ENCODE results near the gene IBA57.

Gene IBA57

GRCh38 chr1:228205526-228206436 is 40.2 kb downstream of the IBA57 start:
- Mint-ChIP-seq H3K9me3 (no peaks in the 10 kb centered on the region), H3K27me3 (peaks cover 13% of the 10 kb centered on the region), H3K4me1 (ENCODE audit: low read depth) (no peaks in the 10 kb centered on the region), H3K4me3 (no peak overlapping the region), H3K36me3 (ENCODE audit: low read depth) (no peaks in the 10 kb centered on the region), H3K27ac (no peak overlapping the region)

GRCh38 chr1:228206582-228207351 is 41.2 kb downstream of the IBA57 start:
- H3K9me3 Mint-ChIP-seq, result no peaks in the 10 kb centered on the region
- no peaks in the 10 kb centered on the region for H3K36me3 Mint-ChIP-seq (ENCODE audit: low read depth)
- no peaks in the 10 kb centered on the region for H3K4me1 Mint-ChIP-seq (ENCODE audit: low read depth)
- no peak overlapping the region for H3K4me3 Mint-ChIP-seq
- H3K27ac Mint-ChIP-seq, result no peak overlapping the region
- peaks cover 13% of the 10 kb centered on the region for H3K27me3 Mint-ChIP-seq

- H3K27ac Mint-ChIP-seq, result no peak overlapping the region
- H3K9me3 Mint-ChIP-seq, result no peaks in the 10 kb centered on the region
- H3K4me3 Mint-ChIP-seq, result no peak overlapping the region
- no peaks in the 10 kb centered on the region for H3K36me3 Mint-ChIP-seq (ENCODE audit: low read depth)
- no peaks in the 10 kb centered on the region for H3K4me1 Mint-ChIP-seq (ENCODE audit: low read depth)
- H3K27me3 Mint-ChIP-seq, result peaks cover 13% of the 10 kb centered on the region
Observed at GRCh38 chr1:228207381-228207810, 41.8 kb downstream of the IBA57 start.

- peaks cover 9% of the 10 kb centered on the region for H3K27me3 Mint-ChIP-seq
- H3K4me3 Mint-ChIP-seq, result no peak within 1 kb of the TSS
- H3K9me3 Mint-ChIP-seq, result no peaks in the 10 kb centered on the region
- H3K4me1 Mint-ChIP-seq (ENCODE audit: low read depth), result no peaks in the 10 kb centered on the region
- no peaks in the 10 kb centered on the region for H3K36me3 Mint-ChIP-seq (ENCODE audit: low read depth)
- no peak within 1 kb of the TSS for H3K27ac Mint-ChIP-seq
Observed at GRCh38 chr1:228207851-228208821, 42.5 kb downstream of the IBA57 start, which contains the start of gene OBSCN. Gene OBSCN, plus strand, starts transcription at chr1:228208044. Its CDS starts 3,740 bp downstream, at chr1:228211784.

- H3K27ac Mint-ChIP-seq, result no peak overlapping the region
- H3K9me3 Mint-ChIP-seq, result no peaks in the 10 kb centered on the region
- no peak overlapping the region for H3K4me3 Mint-ChIP-seq
- H3K27me3 Mint-ChIP-seq, result peaks cover 8% of the 10 kb centered on the region
- H3K4me1 Mint-ChIP-seq (ENCODE audit: low read depth), result no peaks in the 10 kb centered on the region
- no peaks in the 10 kb centered on the region for H3K36me3 Mint-ChIP-seq (ENCODE audit: low read depth)
Observed at GRCh38 chr1:228208831-228209551, 43.4 kb downstream of the IBA57 start.

- Mint-ChIP-seq H3K36me3 (ENCODE audit: low read depth) (no peaks in the 10 kb centered on the region), H3K27me3 (peaks cover 8% of the 10 kb centered on the region)
Observed at GRCh38 chr1:228209657-228210056, 44.1 kb downstream of the IBA57 start.

GRCh38 chr1:228210076-228210651 is 44.6 kb downstream of the IBA57 start:
- Mint-ChIP-seq H3K9me3 (no peaks in the 10 kb centered on the region), H3K4me1 (ENCODE audit: low read depth) (no peaks in the 10 kb centered on the region), H3K4me3 (no peak overlapping the region), H3K27me3 (peaks cover 4% of the 10 kb centered on the region), H3K36me3 (ENCODE audit: low read depth) (no peaks in the 10 kb centered on the region), H3K27ac (no peak overlapping the region)

More at GRCh38 chr1:228209657-228210056, 44.1 kb downstream of the IBA57 start:
- no peaks in the 10 kb centered on the region for H3K9me3 Mint-ChIP-seq
- H3K27ac Mint-ChIP-seq, result no peak overlapping the region
- H3K4me1 Mint-ChIP-seq (ENCODE audit: low read depth), result no peaks in the 10 kb centered on the region
- no peak overlapping the region for H3K4me3 Mint-ChIP-seq

- Mint-ChIP-seq H3K4me1 (ENCODE audit: low read depth) (no peaks in the 10 kb centered on the region), H3K36me3 (ENCODE audit: low read depth) (no peaks in the 10 kb centered on the region), H3K4me3 (peak overlapping the region; percentile 26), H3K27ac (no peak overlapping the region), H3K9me3 (no peaks in the 10 kb centered on the region), H3K27me3 (peaks cover 3% of the 10 kb centered on the region)
Observed at GRCh38 chr1:228210712-228211530, 45.3 kb downstream of the IBA57 start.

GRCh38 chr1:228211531-228212414 is 46.2 kb downstream of the IBA57 start:
- Mint-ChIP-seq H3K4me3 (peak overlapping the region; percentile 26), H3K27ac (no peak overlapping the region), H3K9me3 (no peaks in the 10 kb centered on the region), H3K36me3 (ENCODE audit: low read depth) (no peaks in the 10 kb centered on the region), H3K4me1 (ENCODE audit: low read depth) (no peaks in the 10 kb centered on the region), H3K27me3 (no peaks in the 10 kb centered on the region)

GRCh38 chr1:228212415-228212965 is 46.9 kb downstream of the IBA57 start:
- Mint-ChIP-seq H3K4me1 (ENCODE audit: low read depth) (no peaks in the 10 kb centered on the region), H3K36me3 (ENCODE audit: low read depth) (no peaks in the 10 kb centered on the region), H3K27ac (no peak overlapping the region), H3K9me3 (no peaks in the 10 kb centered on the region), H3K4me3 (no peak overlapping the region), H3K27me3 (no peaks in the 10 kb centered on the region)

- Mint-ChIP-seq H3K4me1 (ENCODE audit: low read depth) (no peaks in the 10 kb centered on the region), H3K9me3 (no peaks in the 10 kb centered on the region), H3K27me3 (no peaks in the 10 kb centered on the region), H3K27ac (peak overlapping the region; percentile 70), H3K36me3 (ENCODE audit: low read depth) (no peaks in the 10 kb centered on the region), H3K4me3 (peak overlapping the region; percentile 82)
Observed at GRCh38 chr1:228212966-228213844, 47.6 kb downstream of the IBA57 start.

All from stimulated activated naive CD8-positive, alpha-beta T cell treated with anti-CD3 and anti-CD28 coated beads, Interleukin-15, Interleukin-2, amounts not matched to agents 100 ng/mL and 50 ng/mL, for 24 hours (primary cell).